GM18499 (cell line): ENCODE data around the gene RPP30.
"Not testable (repeated sequence)": the region's sequence is repeated elsewhere in the genome, so short reads cannot be mapped to it uniquely, and the experiment has no call there.

Experiments
- ATAC-seq: cut with Tn5 transposase; IDR thresholded peaks from one replicate; pipeline ENCODE4 v1.9.1; 2021; ENCODE audit warnings: moderate number of reproducible peaks; ENCODE audit not compliant: insufficient read depth, unreplicated experiment

Gene RPP30

GRCh38 chr10:90866050-90866598, 5.7 kb upstream of the RPP30 start:
- no peak for ATAC-seq

GRCh38 chr10:90871279-90871765, 452 bp upstream of the RPP30 start:
- ATAC-seq, result peak; percentile 34

- ATAC-seq, result peak; percentile 2
Measured at GRCh38 chr10:90872648-90873020, 860 bp downstream of the RPP30 start.

GRCh38 chr10:90879062-90879461, 7.3 kb downstream of the RPP30 start:
- ATAC-seq, result no peak

- ATAC-seq, result not testable (repeated sequence)
Measured at GRCh38 chr10:90880059-90880719, 8.4 kb downstream of the RPP30 start.

GRCh38 chr10:90884431-90884830, 12.7 kb downstream of the RPP30 start:
- no peak for ATAC-seq

GRCh38 chr10:90885176-90885575, 13.4 kb downstream of the RPP30 start:
- no peak for ATAC-seq

GRCh38 chr10:90887555-90887954, 15.8 kb downstream of the RPP30 start:
- ATAC-seq, result no peak

GRCh38 chr10:90888387-90888786, 16.6 kb downstream of the RPP30 start:
- ATAC-seq, result no peak

GRCh38 chr10:90889636-90890035, 17.9 kb downstream of the RPP30 start:
- no peak for ATAC-seq

- no peak for ATAC-seq
Measured at GRCh38 chr10:90890347-90890746, 18.6 kb downstream of the RPP30 start.

GRCh38 chr10:90893190-90893589, 21.4 kb downstream of the RPP30 start:
- ATAC-seq, result no peak

GRCh38 chr10:90896916-90897315, 25.1 kb downstream of the RPP30 start:
- not testable (repeated sequence) for ATAC-seq

GRCh38 chr10:90905925-90906324, 34.2 kb downstream of the RPP30 start:
- no peak for ATAC-seq

- ATAC-seq, result no peak
Measured at GRCh38 chr10:90906596-90906995, 34.8 kb downstream of the RPP30 start.

- no peak for ATAC-seq
Measured at GRCh38 chr10:90911133-90912051, 39.6 kb downstream of the RPP30 start.

GRCh38 chr10:90912174-90912573, 40.4 kb downstream of the RPP30 start:
- ATAC-seq, result no peak

GRCh38 chr10:90912854-90913479, 41.2 kb downstream of the RPP30 start:
- ATAC-seq, result no peak

GRCh38 chr10:90913774-90914420, 42.1 kb downstream of the RPP30 start:
- no peak for ATAC-seq
